Measurements from ENCODE around the gene NBDY.
A peak's percentile ranks its signal among the peaks of the same experiment; 100 is the strongest.
"Not testable (repeated sequence)": the region's sequence is repeated elsewhere in the genome, so short reads cannot be mapped to it uniquely, and the experiment has no call there.

Gene NBDY

GRCh38 chrX:56764975-56765791, 36.1 kb downstream of the NBDY start:
- DNase-seq (ENCODE audit: low read depth): no peak

- DNase-seq (ENCODE audit: low read depth): no peak
Measured at GRCh38 chrX:56765811-56766553, 36.9 kb downstream of the NBDY start.

- DNase-seq (ENCODE audit: low read depth): no peak
Measured at GRCh38 chrX:56766554-56767347, 37.7 kb downstream of the NBDY start.

- DNase-seq (ENCODE audit: low read depth): not testable (repeated sequence)
Measured at GRCh38 chrX:56767348-56768119, 38.5 kb downstream of the NBDY start.

GRCh38 chrX:56768120-56768660, 39.1 kb downstream of the NBDY start:
- DNase-seq (ENCODE audit: low read depth): not testable (repeated sequence)

GRCh38 chrX:56772675-56773521, 43.9 kb downstream of the NBDY start:
- not testable (repeated sequence) for DNase-seq (ENCODE audit: low read depth)

GRCh38 chrX:56773522-56774060, 44.5 kb downstream of the NBDY start:
- DNase-seq (ENCODE audit: low read depth): not testable (repeated sequence)

GRCh38 chrX:56778099-56778923, 49.3 kb downstream of the NBDY start:
- DNase-seq (ENCODE audit: low read depth): not testable (repeated sequence)

- DNase-seq (ENCODE audit: low read depth): not testable (repeated sequence)
Measured at GRCh38 chrX:56778924-56779468, 50.0 kb downstream of the NBDY start.

- DNase-seq (ENCODE audit: low read depth): not testable (repeated sequence)
Measured at GRCh38 chrX:56780681-56781649, 51.9 kb downstream of the NBDY start.

- no peak for DNase-seq (ENCODE audit: low read depth)
Measured at GRCh38 chrX:56782352-56782751, 53.3 kb downstream of the NBDY start.

GRCh38 chrX:56782791-56783449, 53.9 kb downstream of the NBDY start:
- DNase-seq (ENCODE audit: low read depth): no peak

GRCh38 chrX:56783450-56783831, 54.4 kb downstream of the NBDY start:
- peak; percentile 54 for DNase-seq (ENCODE audit: low read depth)

GRCh38 chrX:56783996-56784620, 55.1 kb downstream of the NBDY start:
- no peak for DNase-seq (ENCODE audit: low read depth)

- DNase-seq (ENCODE audit: low read depth): no peak
Measured at GRCh38 chrX:56784666-56785065, 55.6 kb downstream of the NBDY start.

- no peak for DNase-seq (ENCODE audit: low read depth)
Measured at GRCh38 chrX:56785442-56785841, 56.4 kb downstream of the NBDY start.
